ENCODE results near the gene KLHL11.
"Not testable (repeated sequence)": the region's sequence is repeated elsewhere in the genome, so short reads cannot be mapped to it uniquely, and the experiment has no call there.

Gene KLHL11

GRCh38 chr17:41863074-41863848 is 2.0 kb downstream of the KLHL11 start:
- Histone ChIP-seq H3K4me3 (ENCODE audit: low read depth in 1 of 2, low read length in 1 of 2) (no peak overlapping the region), H3K4me1 (ENCODE audit: control insufficient read depth in 1 of 2, insufficient read depth in 1 of 2, low read depth in 1 of 2, low read length in 1 of 2) (peaks cover 19 to 20% of the 10 kb centered on the region in 2 experiments), H3K36me3 (peaks cover 6% of the 10 kb centered on the region), H3K9me3 (no peaks in the 10 kb centered on the region), H3K27ac (no peak overlapping the region), H3K27me3 (no peaks in the 10 kb centered on the region)
- no peak for TF ChIP-seq CTCF (IDR thresholded peaks at IDR 0.05)

GRCh38 chr17:41860254-41860931 is 4.8 kb downstream of the KLHL11 start:
- no peaks in the 10 kb centered on the region for H3K9me3 ChIP-seq
- no peak overlapping the region for H3K27ac ChIP-seq
- H3K27me3 ChIP-seq, result no peaks in the 10 kb centered on the region
- H3K4me3 ChIP-seq (ENCODE audit: low read depth in 1 of 2, low read length in 1 of 2), result no peak overlapping the region
- TF ChIP-seq CTCF (IDR thresholded peaks at IDR 0.05), result no peak
- H3K36me3 ChIP-seq, result no peaks in the 10 kb centered on the region
- H3K4me1 ChIP-seq (ENCODE audit: control insufficient read depth in 1 of 2, insufficient read depth in 1 of 2, low read depth in 1 of 2, low read length in 1 of 2), result peaks cover 17% of the 10 kb centered on the region in 2 experiments

GRCh38 chr17:41851382-41851781 is 13.8 kb downstream of the KLHL11 start:
- H3K9me3 ChIP-seq; H3K4me3 ChIP-seq (ENCODE audit: low read depth in 1 of 2, low read length in 1 of 2); H3K4me1 ChIP-seq (ENCODE audit: control insufficient read depth in 1 of 2, insufficient read depth in 1 of 2, low read depth in 1 of 2, low read length in 1 of 2); H3K27ac ChIP-seq; H3K27me3 ChIP-seq: not testable (repeated sequence)
- peaks cover 28% of the 10 kb centered on the region for H3K36me3 ChIP-seq

- no peak for TF ChIP-seq CTCF (IDR thresholded peaks at IDR 0.05)
- Histone ChIP-seq H3K36me3 (peaks cover 21% of the 10 kb centered on the region), H3K4me3 (ENCODE audit: low read depth in 1 of 2, low read length in 1 of 2) (no peak overlapping the region)
Observed at GRCh38 chr17:41849251-41849990, 15.8 kb downstream of the KLHL11 start.

GRCh38 chr17:41848788-41849187 is 16.4 kb downstream of the KLHL11 start:
- H3K27me3 ChIP-seq, result no peaks in the 10 kb centered on the region
- peaks cover 14% of the 10 kb centered on the region for H3K36me3 ChIP-seq
- no peak overlapping the region for H3K27ac ChIP-seq
- H3K4me3 ChIP-seq (ENCODE audit: low read depth in 1 of 2, low read length in 1 of 2), result no peak overlapping the region
- no peak for TF ChIP-seq CTCF (IDR thresholded peaks at IDR 0.05)
- no peaks in the 10 kb centered on the region for H3K9me3 ChIP-seq
- H3K4me1 ChIP-seq (ENCODE audit: control insufficient read depth in 1 of 2, insufficient read depth in 1 of 2, low read depth in 1 of 2, low read length in 1 of 2), result no peaks in the 10 kb centered on the region

More at GRCh38 chr17:41849251-41849990, 15.8 kb downstream of the KLHL11 start:
- Histone ChIP-seq H3K27me3 (no peaks in the 10 kb centered on the region), H3K4me1 (ENCODE audit: control insufficient read depth in 1 of 2, insufficient read depth in 1 of 2, low read depth in 1 of 2, low read length in 1 of 2) (no peaks in the 10 kb centered on the region), H3K27ac (no peak overlapping the region), H3K9me3 (no peaks in the 10 kb centered on the region)

Measured in neutrophil (primary cell).